ENCODE results near the gene AGT.
A peak's percentile ranks its signal among the peaks of the same experiment; 100 is the strongest.

- TF ChIP-seq CTCF (IDR thresholded peaks at IDR 0.05) (no peak), POLR2A (IDR thresholded peaks at IDR 0.05) (no peak), POLR2AphosphoS5 (IDR thresholded peaks at IDR 0.05) (peak; percentile 47)
Measured at GRCh38 chr1:230682274-230682673, 31.6 kb downstream of the AGT start.
